Lung (tissue), 12 donors: Measurements from ENCODE around the gene FAM184B. TPM values are rescaled to one million over a fixed set of nuclear protein-coding genes. Genes with fewer than 3 reads are reported as not detected.

Source experiments
- ATAC-seq: fragments of 200-7000 bp; cut with Tn5 transposase; one replicate; pipeline ENCODE4 v1.9.1; 2020; ENCODE audit warnings: moderate number of reproducible peaks; ENCODE audit not compliant: insufficient read depth, low FRiP score
- DNase-seq, 3 donors: peaks; one replicate each; pipeline ENCODE4 v3.0.0-alpha.2; 2013 to 2017
- H3K27ac ChIP-seq, 2 donors: one replicate each; pipeline ENCODE4 v1.5.1; 2013; ENCODE audit warnings: mild to moderate bottlenecking in 2 of 2, moderate library complexity in 2 of 2, control low read depth in 1 of 2, inconsistent platforms in 1 of 2, low read depth in 1 of 2, low read length in 1 of 2
- H3K27me3 ChIP-seq, 3 donors: one replicate each; pipeline ENCODE4 v1.5.1; 2013; ENCODE audit warnings: low read length in 2 of 3; ENCODE audit not compliant: control insufficient read depth in 3 of 3, insufficient read depth in 3 of 3
- H3K36me3 ChIP-seq, 4 donors: one replicate each; pipeline ENCODE4 v1.5.1; 2013; ENCODE audit warnings: low read length in 4 of 4, mild to moderate bottlenecking in 1 of 4, moderate library complexity in 1 of 4; ENCODE audit not compliant: control insufficient read depth in 4 of 4, insufficient read depth in 4 of 4
- H3K4me1 ChIP-seq, 5 donors: one replicate each; pipeline ENCODE4 v1.5.1; 2013; ENCODE audit warnings: low read length in 5 of 5, mild to moderate bottlenecking in 2 of 5, moderate library complexity in 1 of 5; ENCODE audit not compliant: control insufficient read depth in 5 of 5, insufficient read depth in 5 of 5
- H3K4me3 ChIP-seq: one replicate; pipeline ENCODE4 v1.5.1; 2013; ENCODE audit warnings: mild to moderate bottlenecking, control low read depth, moderate library complexity
- H3K9ac ChIP-seq, 2 donors: one replicate each; pipeline ENCODE4 v1.5.1; 2013; ENCODE audit warnings: low read length in 2 of 2, control low read depth in 1 of 2; ENCODE audit not compliant: insufficient read depth in 1 of 2
- H3K9me3 ChIP-seq, 4 donors: one replicate each; pipeline ENCODE4 v1.5.1; 2013; ENCODE audit warnings: low read length in 3 of 4, mild to moderate bottlenecking in 1 of 4, moderate library complexity in 1 of 4; ENCODE audit not compliant: control insufficient read depth in 4 of 4, insufficient read depth in 3 of 4
- WGBS, 2 donors: extraction: QIAGEN DNeasy Blood & Tissue Kit; methylation state at CpG; one replicate each; pipeline ENCODE4 v1.1.7; 2013; 5-methylcytosine and 5-hydroxymethylcytosine counted together
- polyA plus RNA-seq, 2 donors: library from polyadenylated mRNA; stranded (reverse); fragments of 200-250 nt; gene quantifications; one replicate each; pipeline ENCODE4 v1.2.1, GENCODE V29; 2013
- total RNA-seq, 2 donors: library from RNA; depleted of rRNA in 1 of 2; stranded (reverse); fragments of >200 nt in 1 of 2; gene quantifications; one replicate each; pipeline ENCODE4 v1.2.1, GENCODE V29; 2014 to 2021
- TF ChIP-seq, protein P1 (sequence below): IDR thresholded peaks from 2 replicates; pipeline ENCODE4 v1.5.1; 2012; ENCODE audit warnings: mild to moderate bottlenecking; ENCODE audit errors: control extremely low read depth, extremely low read depth
- donor health status: control.
- donor health status: control.
- donor health status: Bipolar disorder and iron deficiency.
- donor health status: healthy.
- donor health status: DM: yes; HTN: yes; CAD: no.

Gene FAM184B
- total and polyA plus RNA-seq, 4 donors = 0.06 to 0.18 (median 0.09) TPM

GRCh38 chr4:17766826-17767458 lies 14.5 kb downstream of the FAM184B start:
- ATAC-seq = no peak
- Histone ChIP-seq H3K36me3 (no peaks in the 10 kb centered on the region), H3K4me3 (no peak overlapping the region), H3K4me1 (no peaks in the 10 kb centered on the region), H3K9me3 (peaks cover 0 to 6% (median 1%) of the 10 kb centered on the region in 4 donors), H3K27me3 (no peaks in the 10 kb centered on the region), H3K9ac (no peak overlapping the region), H3K27ac (no peak overlapping the region)
- TF ChIP-seq, protein P1, sequence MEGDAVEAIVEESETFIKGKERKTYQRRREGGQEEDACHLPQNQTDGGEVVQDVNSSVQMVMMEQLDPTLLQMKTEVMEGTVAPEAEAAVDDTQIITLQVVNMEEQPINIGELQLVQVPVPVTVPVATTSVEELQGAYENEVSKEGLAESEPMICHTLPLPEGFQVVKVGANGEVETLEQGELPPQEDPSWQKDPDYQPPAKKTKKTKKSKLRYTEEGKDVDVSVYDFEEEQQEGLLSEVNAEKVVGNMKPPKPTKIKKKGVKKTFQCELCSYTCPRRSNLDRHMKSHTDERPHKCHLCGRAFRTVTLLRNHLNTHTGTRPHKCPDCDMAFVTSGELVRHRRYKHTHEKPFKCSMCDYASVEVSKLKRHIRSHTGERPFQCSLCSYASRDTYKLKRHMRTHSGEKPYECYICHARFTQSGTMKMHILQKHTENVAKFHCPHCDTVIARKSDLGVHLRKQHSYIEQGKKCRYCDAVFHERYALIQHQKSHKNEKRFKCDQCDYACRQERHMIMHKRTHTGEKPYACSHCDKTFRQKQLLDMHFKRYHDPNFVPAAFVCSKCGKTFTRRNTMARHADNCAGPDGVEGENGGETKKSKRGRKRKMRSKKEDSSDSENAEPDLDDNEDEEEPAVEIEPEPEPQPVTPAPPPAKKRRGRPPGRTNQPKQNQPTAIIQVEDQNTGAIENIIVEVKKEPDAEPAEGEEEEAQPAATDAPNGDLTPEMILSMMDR = no peak
- DNase-seq = no peak
- 93 to 97% methylated on average over 26 to 33 of the region's 33 CpGs for WGBS, 2 donors

GRCh38 chr4:17765514-17766286 lies 15.7 kb downstream of the FAM184B start:
- Histone ChIP-seq H3K4me3 (no peak overlapping the region), H3K27me3 (no peaks in the 10 kb centered on the region), H3K27ac (no peak overlapping the region), H3K9ac (no peak overlapping the region), H3K4me1 (no peaks in the 10 kb centered on the region), H3K36me3 (no peaks in the 10 kb centered on the region), H3K9me3 (peaks cover 0 to 6% (median 1%) of the 10 kb centered on the region in 4 donors)
- no peak for ATAC-seq
- DNase-seq = no peak
- WGBS, 2 donors = 45 to 78% methylated on average over 11 of the region's 11 CpGs
- TF ChIP-seq, protein P1 = no peak

- TF ChIP-seq, protein P1 = no peak
- no peaks in the 10 kb centered on the region for H3K4me1 ChIP-seq
- H3K27me3 ChIP-seq = no peaks in the 10 kb centered on the region
- ATAC-seq (no peak), DNase-seq (no peak)
- no peaks in the 10 kb centered on the region for H3K36me3 ChIP-seq
- H3K4me3 ChIP-seq = no peak overlapping the region
- H3K27ac ChIP-seq = no peak overlapping the region
- H3K9ac ChIP-seq = no peak overlapping the region
- 49 to 75% methylated on average over 5 of the region's 5 CpGs for WGBS, 2 donors
- peaks cover 0 to 6% (median 1%) of the 10 kb centered on the region in 4 donors for H3K9me3 ChIP-seq
These were observed 17.5 kb downstream of the FAM184B start for GRCh38 chr4:17763931-17764330.
